Kidney (tissue), 14 donors: ENCODE measurements around the gene SLC34A3. TPM values are rescaled to one million over a fixed set of nuclear protein-coding genes. Genes with fewer than 3 reads are reported as not detected.

Source experiments
- DNase-seq, 5 donors: peaks; one replicate each; pipeline ENCODE4 v3.0.0-alpha.2; 2013 to 2020
- FAIRE-seq: peaks from 2 replicates; lab custom pipeline; 2012; peaks lifted over from hg19 to GRCh38; lab: Jason Lieb, UNC
- H3K27ac ChIP-seq, 2 donors: one replicate each; pipeline ENCODE4 v1.7.0; 2013; ENCODE audit warnings: low read depth in 2 of 2, low read length in 2 of 2, inconsistent platforms in 1 of 2
- H3K27me3 ChIP-seq: one replicate; pipeline ENCODE4 v1.7.1; 2013; ENCODE audit warnings: low read length, inconsistent platforms; ENCODE audit not compliant: control insufficient read depth, insufficient read depth
- H3K36me3 ChIP-seq, 3 donors: one replicate each; pipeline versions ENCODE4 v1.7.0 to v1.7.1; 2013; ENCODE audit warnings: low read length in 3 of 3, control low read depth in 1 of 3, inconsistent platforms in 1 of 3; ENCODE audit not compliant: insufficient read depth in 3 of 3, control insufficient read depth in 2 of 3
- H3K4me1 ChIP-seq, 3 donors: one replicate each; pipeline versions ENCODE4 v1.7.0 to v1.7.1; 2013; ENCODE audit warnings: low read length in 3 of 3, inconsistent platforms in 1 of 3, low read depth in 1 of 3; ENCODE audit not compliant: control insufficient read depth in 2 of 3, insufficient read depth in 2 of 3
- H3K4me3 ChIP-seq, 3 donors: one replicate each; pipeline versions ENCODE4 v1.7.0 to v1.8.1; 2013; ENCODE audit warnings: low read length in 3 of 3, control low read depth in 1 of 3, inconsistent platforms in 1 of 3
- H3K9ac ChIP-seq, 3 donors: one replicate each; pipeline versions ENCODE4 v1.7.0 to v1.7.1; 2013; ENCODE audit warnings: low read length in 3 of 3, control low read depth in 1 of 3, inconsistent platforms in 1 of 3
- H3K9me3 ChIP-seq, 3 donors: one replicate each; pipeline versions ENCODE4 v1.7.0 to v1.7.1; 2013; ENCODE audit warnings: low read length in 3 of 3, control low read depth in 1 of 3, inconsistent platforms in 1 of 3; ENCODE audit not compliant: control insufficient read depth in 2 of 3, insufficient read depth in 1 of 3
- CTCF ChIP-seq: IDR thresholded peaks from 3 replicates; pipeline ENCODE4 v1.5.1; 2012; ENCODE audit warnings: mild to moderate bottlenecking, moderate library complexity, borderline replicate concordance; ENCODE audit not compliant: insufficient read depth; ENCODE audit errors: extremely low read depth
- intact Hi-C: fragments of 100-400 bp; cut with DNase I; formaldehyde crosslinking; loops from one replicate; pipeline ENCODE4 v1.11.1; 2022
- polyA plus RNA-seq: library from polyadenylated mRNA; stranded (reverse); fragments of 350-450 nt; fragmentation: Illumina TruSeq; extraction: RNeasy Lipid Tissue Mini Kit (QIAGEN cat#74804); gene quantifications from one replicate; pipeline ENCODE4 v1.2.3, GENCODE V29; 2014; ENCODE audit warnings: low read depth, low replicate concordance; ENCODE audit not compliant: insufficient read depth
- total RNA-seq: library from RNA; stranded (reverse); fragmentation: NEBNext Ultra II Directional; extraction: Animal tissue kit (Norgen Biotek cat#: 25700); gene quantifications from one replicate; pipeline ENCODE4 v1.2.1, GENCODE V29; 2021
- donor health status: control.
- donor health status: control.
- donor health status: control.
- donor health status: control.
- donor health status: control.
- donor health status: DM: yes; HTN: yes; CAD: no.
- donor health status: Normal renal cell carcinoma (clear cell type).

Gene SLC34A3
- total and polyA plus RNA-seq, 2 donors from 2014 or later: 0.13 to 36.0 TPM

- Histone ChIP-seq H3K27me3 (no peaks in the 10 kb centered on the region), H3K4me1 (peaks cover 0 to 48% (median 10%) of the 10 kb centered on the region in 3 donors), H3K36me3 (peaks cover 0 to 8% (median 4%) of the 10 kb centered on the region in 3 donors), H3K9me3 (no peaks in the 10 kb centered on the region), H3K27ac (peak overlapping the region in 1 of 2 donors; percentile 65), H3K4me3 (peak overlapping the region in 1 of 3 donors; percentile 29), H3K9ac (no peak overlapping the region)
- no peak for DNase-seq
- intact Hi-C loops: no loop called here
- TF ChIP-seq CTCF: no peak
- FAIRE-seq: no peak
Observed at GRCh38 chr9:137195525-137196220, 35.0 kb upstream of the SLC34A3 start.

- Histone ChIP-seq H3K36me3 (no peaks in the 10 kb centered on the region), H3K9ac (peak overlapping the region in 1 of 3 donors; percentile 26), H3K27me3 (no peaks in the 10 kb centered on the region), H3K4me3 (peak overlapping the region in 2 of 3 donors; percentile 48 to 67), H3K4me1 (peaks cover 0 to 52% (median 16%) of the 10 kb centered on the region in 3 donors), H3K9me3 (no peaks in the 10 kb centered on the region), H3K27ac (peak overlapping the region; percentile 63 to 77)
- no peak for FAIRE-seq
- peak in 3 of 5 donors; percentile 22 to 43 (median 34) for DNase-seq
- TF ChIP-seq CTCF: no peak
- intact Hi-C loops: no loop called here
Observed at GRCh38 chr9:137198051-137198901, 32.4 kb upstream of the SLC34A3 start.

- H3K27ac ChIP-seq: peak overlapping the region; percentile 63 to 77
- no peaks in the 10 kb centered on the region for H3K36me3 ChIP-seq
- no peak for FAIRE-seq
- TF ChIP-seq CTCF: no peak
- no peak for DNase-seq
- peak overlapping the region in 2 of 3 donors; percentile 41 to 46 for H3K9ac ChIP-seq
- peak overlapping the region in 2 of 3 donors; percentile 48 to 67 for H3K4me3 ChIP-seq
- no peaks in the 10 kb centered on the region for H3K27me3 ChIP-seq
- intact Hi-C loops: no loop called here
- H3K4me1 ChIP-seq: peaks cover 0 to 52% (median 16%) of the 10 kb centered on the region in 3 donors
- H3K9me3 ChIP-seq: no peaks in the 10 kb centered on the region
Observed at GRCh38 chr9:137198902-137199283, 31.8 kb upstream of the SLC34A3 start.
